Heart left ventricle (tissue), 16 donors: Measurements from ENCODE around the gene PARN. TPM values are rescaled to one million over a fixed set of nuclear protein-coding genes. Genes with fewer than 3 reads are reported as not detected.

Source experiments
- ATAC-seq, 4 donors: fragments of 200-7000 bp; cut with Tn5 transposase; one replicate each; pipeline ENCODE4 v1.9.1; 2020 to 2022; ENCODE audit warnings: moderate library complexity in 4 of 4, mild to moderate bottlenecking in 3 of 4, moderate number of reproducible peaks in 1 of 4
- DNase-seq, 5 donors: peaks; one replicate each; pipeline ENCODE4 v3.0.0-alpha.2; 2020
- H3K27ac ChIP-seq, 12 donors: fragments of 200-600 bp; sonication (generic) in 4 of 12; one replicate each; pipeline versions ENCODE4 v1.5.0 to v1.8.0; 2016 to 2022; ENCODE audit warnings: mild to moderate bottlenecking in 2 of 12
- H3K27me3 ChIP-seq, 9 donors: fragments of 200-600 bp; sonication (generic) in 2 of 9; one replicate each; pipeline versions ENCODE4 v1.5.1 to v1.8.0; 2016 to 2022; ENCODE audit warnings: mild to moderate bottlenecking in 3 of 9
- H3K36me3 ChIP-seq, 9 donors: fragments of 200-600 bp; sonication (generic) in 2 of 9; one replicate each; pipeline versions ENCODE4 v1.5.0 to v1.8.0; 2018 to 2022; ENCODE audit warnings: mild to moderate bottlenecking in 2 of 9
- H3K4me1 ChIP-seq, 12 donors: fragments of 200-600 bp; sonication (generic) in 4 of 12; one replicate each; pipeline versions ENCODE4 v1.5.0 to v1.8.0; 2016 to 2022; ENCODE audit warnings: mild to moderate bottlenecking in 3 of 12
- H3K4me3 ChIP-seq, 12 donors: fragments of 200-600 bp; sonication (generic) in 4 of 12; one replicate each; pipeline versions ENCODE4 v1.5.0 to v1.8.0; 2017 to 2022; ENCODE audit warnings: mild to moderate bottlenecking in 9 of 12, moderate library complexity in 4 of 12
- H3K9me3 ChIP-seq, 12 donors: fragments of 200-600 bp; sonication (generic) in 4 of 12; one replicate each; pipeline versions ENCODE4 v1.5.0 to v1.8.0; 2016 to 2022; ENCODE audit warnings: mild to moderate bottlenecking in 1 of 12
- POLR2A ChIP-seq, 2 donors: fragments of 450-650 bp; IDR thresholded peaks; one replicate each; pipeline ENCODE4 v1.6.1; 2017; ENCODE audit warnings: antibody characterized with exemption in 2 of 2, mild to moderate bottlenecking in 2 of 2, moderate library complexity in 2 of 2
- WGBS, 4 donors: extraction: QIAGEN DNeasy Blood & Tissue Kit in 2 of 4; methylation state at CpG; one replicate each; pipeline versions ENCODE4 v1.1.5 to v1.1.7; 2013 to 2018; 5-methylcytosine and 5-hydroxymethylcytosine counted together
- intact Hi-C, 10 donors: fragments of 100-400 bp; cut with DNase I; formaldehyde crosslinking; loops; one replicate each; pipeline versions ENCODE4 v1.11.1 to v1.14.2; 2022
- polyA plus RNA-seq, 2 donors: library from polyadenylated mRNA; stranded (reverse); fragments of 200-250 nt; gene quantifications; one replicate each; pipeline ENCODE4 v1.2.3, GENCODE V29; 2013
- total RNA-seq, 9 donors: library from RNA; depleted of rRNA in 2 of 9; stranded (reverse); fragments of >200 nt in 2 of 9; fragmentation: NEBNext Ultra II Directional in 3 of 9; extraction: Animal tissue kit (Norgen Biotek cat#: 25700) in 3 of 9; gene quantifications; one replicate each; pipeline versions ENCODE4 v1.1.0 to v1.2.4, GENCODE V29; 2016 to 2023
- TF ChIP-seq, protein P1 (sequence below), 12 donors: fragments of 200-600 bp; sonication (generic) in 4 of 12; IDR thresholded peaks; one replicate each; pipeline versions ENCODE4 v1.5.0 to v1.8.0; 2018 to 2022; ENCODE audit warnings: antibody characterized with exemption in 12 of 12, mild to moderate bottlenecking in 5 of 12
- donor health status: ischemic (EF 13 %, LVEDD 7.1; RV severe dilation, severe dysfunction).
- donor health status: healthy with polysubstance abuse.
- donor health status: DM: no; HTN: yes; CAD: no.
- donor health status: DM: no; HTN: no; CAD: no.
- donor health status: ischemic (EF 25% LVEDD 6.9; RV normal size, moderate dysfunction).
- donor health status: ischemic (EF 25% LVEDD 5.7; RV mildly dilated, moderate dysfunction).
- donor health status: healthy.
- donor health status: DM: yes; HTN: yes; CAD: no.
- donor health status: ischemic (EF 35%, LVEDD 5.7; RV mildly dilated, moderate dysfunction).
- donor health status: nonischemic (EF 11% LVEDD 7.7; RV severe dilation, severe dysfunction).
- donor health status: DM: yes; HTN: yes; CAD: no.
- donor health status: PGD.
- donor health status: ischemic (EF 29% LVEDD 5.4; RV normal size, mild dysfunction).
- donor health status: nonischemic (EF 23%, LVEDD 6.1; RV moderate dilation, normal function).

Gene PARN
- total and polyA plus RNA-seq, 11 donors = 7.7 to 25.9 (median 19.8) TPM

DNA sequence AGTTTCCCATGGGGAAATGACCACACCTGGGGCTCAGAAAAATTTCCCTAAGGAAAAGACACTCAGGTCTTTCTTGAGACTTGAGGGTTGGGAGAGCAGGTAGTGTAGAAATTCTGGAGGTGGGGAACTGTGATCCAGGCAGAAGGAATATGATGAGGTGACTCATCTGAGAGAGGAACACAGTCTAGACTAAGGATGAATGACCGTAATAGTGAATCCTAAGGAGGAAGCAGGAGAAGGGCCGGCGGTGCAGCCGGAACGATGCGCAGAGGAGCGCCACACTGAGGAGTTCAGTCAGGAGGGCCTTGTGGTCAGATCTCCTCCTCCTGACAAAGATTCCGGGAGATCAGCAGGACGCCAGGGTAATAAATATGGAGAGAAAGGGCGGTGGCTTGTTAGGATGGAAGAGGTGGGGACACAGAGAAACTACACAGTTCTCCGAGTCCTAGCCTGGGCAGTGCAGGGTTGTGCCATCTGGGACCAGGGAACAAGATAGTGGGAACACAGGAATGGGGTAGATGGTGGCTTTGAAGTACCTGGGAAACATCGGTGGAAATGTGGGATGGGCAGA lies 135.6 kb downstream of the PARN start:
- DNase-seq (no peak), ATAC-seq (no peak)
- Histone ChIP-seq H3K27me3 (no peaks in the 10 kb centered on the region), H3K4me3 (no peak overlapping the region), H3K4me1 (peaks cover 0 to 59% (median 24%) of the 10 kb centered on the region in 12 donors), H3K27ac (no peak overlapping the region), H3K36me3 (peaks cover 0 to 3% (median 0%) of the 10 kb centered on the region in 9 donors), H3K9me3 (no peaks in the 10 kb centered on the region)
- intact Hi-C loops = no loop called here
- TF ChIP-seq POLR2A (IDR thresholded peaks at IDR 0.05) = no peak
- WGBS, 4 donors = 92 to 97% (median 96%) methylated on average over 12 of the region's 12 CpGs

DNA sequence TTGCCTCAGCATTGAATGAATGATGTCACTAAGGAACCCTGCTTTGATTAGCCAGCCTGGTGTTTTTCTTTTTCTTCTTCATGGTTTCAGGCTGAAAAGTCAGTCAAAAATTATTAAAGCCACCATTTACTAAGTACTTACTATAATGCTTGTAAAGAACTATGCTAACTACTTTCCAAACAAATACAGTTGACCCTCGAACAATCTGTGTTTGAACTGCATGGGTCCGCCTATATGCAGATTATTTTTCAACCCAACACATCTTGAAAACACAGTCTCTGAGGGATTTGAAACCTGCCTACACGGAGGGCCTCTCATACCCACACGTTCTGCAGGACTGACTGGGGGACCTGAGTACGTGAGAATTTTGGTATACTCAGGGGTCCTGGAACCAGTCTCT lies 136.3 kb downstream of the PARN start:
- no peaks in the 10 kb centered on the region for H3K27me3 ChIP-seq
- H3K36me3 ChIP-seq = peaks cover 0 to 3% (median 0%) of the 10 kb centered on the region in 9 donors
- H3K4me1 ChIP-seq = peaks cover 0 to 52% (median 24%) of the 10 kb centered on the region in 12 donors
- H3K4me3 ChIP-seq = no peak overlapping the region
- DNase-seq (no peak), ATAC-seq (no peak)
- H3K27ac ChIP-seq = no peak overlapping the region
- intact Hi-C loops = no loop called here
- TF ChIP-seq, protein P1, sequence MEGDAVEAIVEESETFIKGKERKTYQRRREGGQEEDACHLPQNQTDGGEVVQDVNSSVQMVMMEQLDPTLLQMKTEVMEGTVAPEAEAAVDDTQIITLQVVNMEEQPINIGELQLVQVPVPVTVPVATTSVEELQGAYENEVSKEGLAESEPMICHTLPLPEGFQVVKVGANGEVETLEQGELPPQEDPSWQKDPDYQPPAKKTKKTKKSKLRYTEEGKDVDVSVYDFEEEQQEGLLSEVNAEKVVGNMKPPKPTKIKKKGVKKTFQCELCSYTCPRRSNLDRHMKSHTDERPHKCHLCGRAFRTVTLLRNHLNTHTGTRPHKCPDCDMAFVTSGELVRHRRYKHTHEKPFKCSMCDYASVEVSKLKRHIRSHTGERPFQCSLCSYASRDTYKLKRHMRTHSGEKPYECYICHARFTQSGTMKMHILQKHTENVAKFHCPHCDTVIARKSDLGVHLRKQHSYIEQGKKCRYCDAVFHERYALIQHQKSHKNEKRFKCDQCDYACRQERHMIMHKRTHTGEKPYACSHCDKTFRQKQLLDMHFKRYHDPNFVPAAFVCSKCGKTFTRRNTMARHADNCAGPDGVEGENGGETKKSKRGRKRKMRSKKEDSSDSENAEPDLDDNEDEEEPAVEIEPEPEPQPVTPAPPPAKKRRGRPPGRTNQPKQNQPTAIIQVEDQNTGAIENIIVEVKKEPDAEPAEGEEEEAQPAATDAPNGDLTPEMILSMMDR (IDR thresholded peaks at IDR 0.05) = no peak
- TF ChIP-seq POLR2A (IDR thresholded peaks at IDR 0.05) = no peak
- no peaks in the 10 kb centered on the region for H3K9me3 ChIP-seq
- 93 to 97% (median 95%) methylated on average over 5 of the region's 5 CpGs for WGBS, 4 donors

DNA sequence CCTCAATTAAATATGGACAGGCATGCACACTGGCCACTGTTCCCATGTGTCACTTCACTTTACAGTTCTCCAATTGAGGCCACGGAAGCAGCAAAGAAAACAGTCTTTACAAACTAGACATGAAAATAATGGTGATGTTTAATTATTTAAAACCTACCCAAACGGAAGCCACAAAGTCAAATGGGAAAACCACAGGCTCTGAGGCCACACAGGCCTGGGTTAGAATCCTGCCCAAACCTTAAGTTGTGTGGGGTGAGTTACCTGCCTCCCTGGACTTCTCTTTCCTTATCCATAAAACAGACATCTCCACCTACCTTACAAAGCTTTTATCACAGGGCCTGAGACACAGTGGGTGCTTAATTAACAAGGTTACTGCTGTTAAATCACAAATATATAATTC lies 137.4 kb downstream of the PARN start:
- WGBS, 4 donors = 76 to 95% (median 84%) methylated on average over 2 of the region's 2 CpGs
- intact Hi-C loops = no loop called here
- H3K27me3 ChIP-seq = no peaks in the 10 kb centered on the region
- ATAC-seq (no peak), DNase-seq (no peak)
- no peaks in the 10 kb centered on the region for H3K9me3 ChIP-seq
- no peak overlapping the region for H3K4me3 ChIP-seq
- H3K4me1 ChIP-seq = peaks cover 0 to 57% (median 25%) of the 10 kb centered on the region in 12 donors
- H3K27ac ChIP-seq = peak overlapping the region in 1 of 12 donors; percentile 52
- H3K36me3 ChIP-seq = peaks cover 0 to 3% (median 0%) of the 10 kb centered on the region in 9 donors
- no peak for TF ChIP-seq POLR2A (IDR thresholded peaks at IDR 0.05)
- TF ChIP-seq, protein P1 (IDR thresholded peaks at IDR 0.05) = no peak

DNA sequence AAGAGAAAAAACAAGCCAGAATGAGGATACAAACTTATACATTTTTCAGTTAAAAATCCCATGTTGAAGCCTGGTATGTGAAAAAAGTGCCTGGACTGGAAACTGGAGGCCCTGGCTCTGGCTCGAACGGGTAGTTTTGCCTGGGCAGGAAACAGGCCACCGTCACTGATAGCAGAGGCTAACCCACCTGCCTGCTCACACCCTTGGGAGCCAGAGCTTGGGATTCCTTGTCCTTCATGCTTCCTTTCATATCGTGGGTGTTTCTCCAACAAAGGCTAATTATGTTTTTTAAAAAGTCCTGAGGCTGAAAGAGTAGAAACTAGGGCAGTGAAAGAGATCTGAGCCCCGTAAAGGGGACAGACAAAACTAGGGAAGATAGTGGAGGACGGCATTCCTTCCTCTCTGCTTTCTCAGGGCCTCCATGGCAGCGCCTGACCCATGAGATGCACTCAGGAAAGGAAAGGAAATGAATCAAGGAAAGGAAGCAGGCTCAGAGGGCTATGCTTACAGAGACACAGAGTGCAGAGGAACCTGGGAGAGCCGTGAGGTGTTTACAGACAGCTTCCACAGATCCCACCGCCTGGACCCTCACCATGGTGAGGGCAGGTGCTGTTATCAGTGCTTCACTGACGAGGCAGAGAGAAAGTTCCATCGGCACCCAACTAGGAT lies 138.1 kb downstream of the PARN start:
- TF ChIP-seq POLR2A (IDR thresholded peaks at IDR 0.05) = no peak
- DNase-seq (no peak), ATAC-seq (no peak)
- no peak overlapping the region for H3K4me3 ChIP-seq
- peaks cover 0 to 3% (median 0%) of the 10 kb centered on the region in 9 donors for H3K36me3 ChIP-seq
- H3K4me1 ChIP-seq = peaks cover 0 to 58% (median 28%) of the 10 kb centered on the region in 12 donors
- no peaks in the 10 kb centered on the region for H3K27me3 ChIP-seq
- 43 to 61% (median 54%) methylated on average over 11 of the region's 11 CpGs for WGBS, 4 donors
- H3K27ac ChIP-seq = peak overlapping the region in 7 of 12 donors; percentile 5 to 68 (median 27)
- no peaks in the 10 kb centered on the region for H3K9me3 ChIP-seq
- intact Hi-C loops = no loop called here

DNA sequence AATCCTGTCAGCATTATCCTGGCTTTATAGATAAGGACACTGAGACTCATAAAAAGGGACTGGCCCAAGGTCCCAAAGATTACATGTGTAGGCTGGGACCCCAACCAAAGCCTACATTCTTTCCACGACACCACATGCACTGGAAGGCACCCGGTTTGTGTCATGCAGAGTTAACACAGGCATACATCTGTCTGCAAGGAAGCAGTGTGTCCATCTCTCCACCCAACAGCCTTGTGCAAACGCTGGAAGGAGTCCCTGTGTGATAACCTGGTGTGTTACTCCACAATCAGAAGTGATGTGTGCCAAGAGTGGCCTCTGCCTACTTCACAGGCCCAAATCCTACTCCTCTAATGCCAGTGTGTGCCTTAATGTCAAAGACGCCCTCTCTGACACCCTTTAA lies 139.8 kb downstream of the PARN start:
- TF ChIP-seq, protein P1 (IDR thresholded peaks at IDR 0.05) = no peak
- no peak for TF ChIP-seq POLR2A (IDR thresholded peaks at IDR 0.05)
- peaks cover 0 to 57% (median 31%) of the 10 kb centered on the region in 12 donors for H3K4me1 ChIP-seq
- DNase-seq (no peak), ATAC-seq (peak in 3 of 4 donors; percentile 8 to 47 (median 28))
- H3K9me3 ChIP-seq = no peaks in the 10 kb centered on the region
- no peaks in the 10 kb centered on the region for H3K27me3 ChIP-seq
- H3K4me3 ChIP-seq = no peak overlapping the region
- intact Hi-C loops = no loop called here
- peaks cover 0 to 3% (median 0%) of the 10 kb centered on the region in 9 donors for H3K36me3 ChIP-seq
- WGBS, 4 donors = 54 to 73% (median 66%) methylated on average over 4 of the region's 4 CpGs
- peak overlapping the region in 4 of 12 donors; percentile 27 to 60 (median 46) for H3K27ac ChIP-seq
